Limb (tissue), 2 donors: ENCODE data around the gene ATP6V1G2.
"Not testable (repeated sequence)": the region's sequence is repeated elsewhere in the genome, so short reads cannot be mapped to it uniquely, and the experiment has no call there.

ENCODE experiments used
- DNase-seq, 2 donors: peaks; one replicate each; pipeline ENCODE4 v3.0.0-alpha.2; 2016; ENCODE audit errors: extremely low spot score in 2 of 2

ATP6V1G2 gene

DNA sequence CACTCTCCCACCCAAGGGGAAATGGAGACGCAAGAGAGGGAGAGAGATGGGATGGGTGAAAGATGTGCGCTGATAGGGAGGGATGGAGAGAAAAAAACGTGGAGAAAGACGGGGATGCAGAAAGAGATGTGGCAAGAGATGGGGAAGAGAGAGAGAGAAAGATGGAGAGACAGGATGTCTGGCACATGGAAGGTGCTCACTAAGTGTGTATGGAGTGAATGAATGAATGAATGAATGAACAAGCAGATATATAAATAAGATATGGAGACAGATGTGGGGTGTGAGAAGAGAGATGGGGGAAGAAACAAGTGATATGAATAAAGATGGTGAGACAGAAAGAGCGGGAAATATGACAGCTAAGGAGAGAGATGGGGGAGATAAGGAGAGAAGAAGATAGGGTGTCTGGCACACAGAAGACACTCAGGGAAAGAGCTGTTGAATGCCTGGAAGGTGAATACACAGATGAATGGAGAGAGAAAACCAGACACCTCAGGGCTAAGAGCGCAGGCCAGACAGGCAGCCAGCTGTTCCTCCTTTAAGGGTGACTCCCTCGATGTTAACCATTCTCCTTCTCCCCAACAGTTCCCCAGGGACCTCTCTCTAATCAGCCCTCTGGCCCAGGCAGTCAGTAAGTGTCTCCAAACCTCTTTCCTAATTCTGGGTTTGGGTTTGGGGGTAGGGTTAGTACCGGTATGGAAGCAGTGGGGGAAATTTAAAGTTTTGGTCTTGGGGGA lies 29.7 kb upstream of the ATP6V1G2 start:
- no peak for DNase-seq

DNA sequence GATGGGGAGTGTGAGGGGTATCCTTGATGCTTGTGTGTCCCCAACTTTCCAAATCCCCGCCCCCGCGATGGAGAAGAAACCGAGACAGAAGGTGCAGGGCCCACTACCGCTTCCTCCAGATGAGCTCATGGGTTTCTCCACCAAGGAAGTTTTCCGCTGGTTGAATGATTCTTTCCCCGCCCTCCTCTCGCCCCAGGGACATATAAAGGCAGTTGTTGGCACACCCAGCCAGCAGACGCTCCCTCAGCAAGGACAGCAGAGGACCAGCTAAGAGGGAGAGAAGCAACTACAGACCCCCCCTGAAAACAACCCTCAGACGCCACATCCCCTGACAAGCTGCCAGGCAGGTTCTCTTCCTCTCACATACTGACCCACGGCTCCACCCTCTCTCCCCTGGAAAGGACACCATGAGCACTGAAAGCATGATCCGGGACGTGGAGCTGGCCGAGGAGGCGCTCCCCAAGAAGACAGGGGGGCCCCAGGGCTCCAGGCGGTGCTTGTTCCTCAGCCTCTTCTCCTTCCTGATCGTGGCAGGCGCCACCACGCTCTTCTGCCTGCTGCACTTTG lies 29.0 kb upstream of the ATP6V1G2 start, which contains the start of gene TNF:
Gene TNF (plus strand): TSS at position 231 of the 567 bp plus-strand sequence. CDS start 177 bp downstream, at position 408.
- no peak for DNase-seq

DNA sequence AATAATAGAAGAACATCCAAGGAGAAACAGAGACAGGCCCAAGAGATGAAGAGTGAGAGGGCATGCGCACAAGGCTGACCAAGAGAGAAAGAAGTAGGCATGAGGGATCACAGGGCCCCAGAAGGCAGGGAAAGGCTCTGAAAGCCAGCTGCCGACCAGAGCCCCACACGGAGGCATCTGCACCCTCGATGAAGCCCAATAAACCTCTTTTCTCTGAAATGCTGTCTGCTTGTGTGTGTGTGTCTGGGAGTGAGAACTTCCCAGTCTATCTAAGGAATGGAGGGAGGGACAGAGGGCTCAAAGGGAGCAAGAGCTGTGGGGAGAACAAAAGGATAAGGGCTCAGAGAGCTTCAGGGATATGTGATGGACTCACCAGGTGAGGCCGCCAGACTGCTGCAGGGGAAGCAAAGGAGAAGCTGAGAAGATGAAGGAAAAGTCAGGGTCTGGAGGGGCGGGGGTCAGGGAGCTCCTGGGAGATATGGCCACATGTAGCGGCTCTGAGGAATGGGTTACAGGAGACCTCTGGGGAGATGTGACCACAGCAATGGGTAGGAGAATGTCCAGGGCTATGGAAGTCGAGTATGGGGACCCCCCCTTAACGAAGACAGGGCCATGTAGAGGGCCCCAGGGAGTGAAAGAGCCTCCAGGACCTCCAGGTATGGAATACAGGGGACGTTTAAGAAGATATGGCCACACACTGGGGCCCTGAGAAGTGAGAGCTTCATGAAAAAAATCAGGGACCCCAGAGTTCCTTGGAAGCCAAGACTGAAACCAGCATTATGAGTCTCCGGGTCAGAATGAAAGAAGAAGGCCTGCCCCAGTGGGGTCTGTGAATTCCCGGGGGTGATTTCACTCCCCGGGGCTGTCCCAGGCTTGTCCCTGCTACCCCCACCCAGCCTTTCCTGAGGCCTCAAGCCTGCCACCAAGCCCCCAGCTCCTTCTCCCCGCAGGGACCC lies 28.0 kb upstream of the ATP6V1G2 start:
- no peak for DNase-seq

DNA sequence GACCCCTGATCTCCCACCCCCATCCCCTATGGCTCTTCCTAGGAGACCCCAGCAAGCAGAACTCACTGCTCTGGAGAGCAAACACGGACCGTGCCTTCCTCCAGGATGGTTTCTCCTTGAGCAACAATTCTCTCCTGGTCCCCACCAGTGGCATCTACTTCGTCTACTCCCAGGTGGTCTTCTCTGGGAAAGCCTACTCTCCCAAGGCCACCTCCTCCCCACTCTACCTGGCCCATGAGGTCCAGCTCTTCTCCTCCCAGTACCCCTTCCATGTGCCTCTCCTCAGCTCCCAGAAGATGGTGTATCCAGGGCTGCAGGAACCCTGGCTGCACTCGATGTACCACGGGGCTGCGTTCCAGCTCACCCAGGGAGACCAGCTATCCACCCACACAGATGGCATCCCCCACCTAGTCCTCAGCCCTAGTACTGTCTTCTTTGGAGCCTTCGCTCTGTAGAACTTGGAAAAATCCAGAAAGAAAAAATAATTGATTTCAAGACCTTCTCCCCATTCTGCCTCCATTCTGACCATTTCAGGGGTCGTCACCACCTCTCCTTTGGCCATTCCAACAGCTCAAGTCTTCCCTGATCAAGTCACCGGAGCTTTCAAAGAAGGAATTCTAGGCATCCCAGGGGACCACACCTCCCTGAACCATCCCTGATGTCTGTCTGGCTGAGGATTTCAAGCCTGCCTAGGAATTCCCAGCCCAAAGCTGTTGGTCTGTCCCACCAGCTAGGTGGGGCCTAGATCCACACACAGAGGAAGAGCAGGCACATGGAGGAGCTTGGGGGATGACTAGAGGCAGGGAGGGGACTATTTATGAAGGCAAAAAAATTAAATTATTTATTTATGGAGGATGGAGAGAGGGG lies 27.1 kb upstream of the ATP6V1G2 start:
- DNase-seq, result no peak

DNA sequence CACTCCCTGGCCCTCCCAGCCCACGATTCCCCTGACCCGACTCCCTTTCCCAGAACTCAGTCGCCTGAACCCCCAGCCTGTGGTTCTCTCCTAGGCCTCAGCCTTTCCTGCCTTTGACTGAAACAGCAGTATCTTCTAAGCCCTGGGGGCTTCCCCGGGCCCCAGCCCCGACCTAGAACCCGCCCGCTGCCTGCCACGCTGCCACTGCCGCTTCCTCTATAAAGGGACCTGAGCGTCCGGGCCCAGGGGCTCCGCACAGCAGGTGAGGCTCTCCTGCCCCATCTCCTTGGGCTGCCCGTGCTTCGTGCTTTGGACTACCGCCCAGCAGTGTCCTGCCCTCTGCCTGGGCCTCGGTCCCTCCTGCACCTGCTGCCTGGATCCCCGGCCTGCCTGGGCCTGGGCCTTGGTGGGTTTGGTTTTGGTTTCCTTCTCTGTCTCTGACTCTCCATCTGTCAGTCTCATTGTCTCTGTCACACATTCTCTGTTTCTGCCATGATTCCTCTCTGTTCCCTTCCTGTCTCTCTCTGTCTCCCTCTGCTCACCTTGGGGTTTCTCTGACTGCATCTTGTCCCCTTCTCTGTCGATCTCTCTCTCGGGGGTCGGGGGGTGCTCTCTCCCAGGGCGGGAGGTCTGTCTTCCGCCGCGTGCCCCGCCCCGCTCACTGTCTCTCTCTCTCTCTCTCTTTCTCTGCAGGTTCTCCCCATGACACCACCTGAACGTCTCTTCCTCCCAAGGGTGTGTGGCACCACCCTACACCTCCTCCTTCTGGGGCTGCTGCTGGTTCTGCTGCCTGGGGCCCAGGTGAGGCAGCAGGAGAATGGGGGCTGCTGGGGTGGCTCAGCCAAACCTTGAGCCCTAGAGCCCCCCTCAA lies 25.9 kb upstream of the ATP6V1G2 start, which contains the start of gene LTA:
Gene LTA (plus strand): TSS at position 249 of the 871 bp plus-strand sequence. CDS start 454 bp downstream, at position 703.
- DNase-seq, result no peak

DNA sequence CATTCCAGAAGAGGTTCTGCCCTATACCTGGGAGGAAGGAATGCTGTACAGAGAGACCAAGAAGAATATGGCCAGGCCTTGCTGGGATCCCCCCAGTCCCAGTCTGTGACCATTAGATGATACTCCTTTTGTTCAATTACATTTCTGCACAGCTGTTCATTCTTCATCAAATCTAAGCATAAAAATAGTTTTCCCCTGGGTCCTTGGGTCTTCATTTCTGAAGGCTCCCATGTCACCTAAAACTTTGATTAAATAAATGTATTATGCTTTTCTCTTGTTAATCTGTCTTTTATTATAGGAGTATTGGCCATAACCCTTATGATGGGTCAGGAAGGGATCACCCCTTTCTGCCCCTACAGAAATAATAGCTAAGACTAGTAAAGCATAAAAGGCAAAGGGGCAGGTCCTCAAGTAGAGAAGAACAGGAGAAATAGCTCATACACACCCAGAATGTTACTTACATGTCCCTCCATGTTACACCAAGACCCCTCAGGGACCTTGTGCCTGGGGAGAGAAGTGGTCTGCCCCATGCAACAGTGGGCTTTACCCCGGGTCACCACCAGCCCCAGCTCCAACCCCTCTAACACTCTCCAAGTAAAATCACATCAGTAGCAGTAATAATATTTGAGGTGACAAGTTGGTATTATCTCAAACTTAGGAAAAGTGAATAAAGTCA lies 23.6 kb upstream of the ATP6V1G2 start:
- DNase-seq, result no peak

DNA sequence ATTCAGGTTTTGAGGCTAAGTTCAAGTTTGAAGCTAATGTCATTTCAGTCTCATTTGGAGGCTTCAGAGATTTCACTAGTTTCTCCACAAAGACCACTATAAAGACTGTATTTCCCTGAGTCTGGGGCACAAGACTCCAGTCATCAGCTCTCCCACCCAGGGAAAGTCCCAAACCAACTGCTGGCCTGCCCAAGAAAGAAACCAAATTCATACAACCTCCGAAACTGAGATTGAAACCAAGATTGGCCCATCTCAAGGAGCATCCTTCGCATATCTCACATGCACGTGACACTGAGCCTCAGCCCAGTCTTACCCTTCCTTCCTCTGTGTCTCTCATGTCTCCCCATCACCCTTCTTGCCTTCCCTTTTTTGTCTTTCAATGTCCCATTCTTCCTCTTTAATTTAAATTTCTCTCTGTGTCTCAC lies 22.1 kb upstream of the ATP6V1G2 start:
- DNase-seq, result no peak

DNA sequence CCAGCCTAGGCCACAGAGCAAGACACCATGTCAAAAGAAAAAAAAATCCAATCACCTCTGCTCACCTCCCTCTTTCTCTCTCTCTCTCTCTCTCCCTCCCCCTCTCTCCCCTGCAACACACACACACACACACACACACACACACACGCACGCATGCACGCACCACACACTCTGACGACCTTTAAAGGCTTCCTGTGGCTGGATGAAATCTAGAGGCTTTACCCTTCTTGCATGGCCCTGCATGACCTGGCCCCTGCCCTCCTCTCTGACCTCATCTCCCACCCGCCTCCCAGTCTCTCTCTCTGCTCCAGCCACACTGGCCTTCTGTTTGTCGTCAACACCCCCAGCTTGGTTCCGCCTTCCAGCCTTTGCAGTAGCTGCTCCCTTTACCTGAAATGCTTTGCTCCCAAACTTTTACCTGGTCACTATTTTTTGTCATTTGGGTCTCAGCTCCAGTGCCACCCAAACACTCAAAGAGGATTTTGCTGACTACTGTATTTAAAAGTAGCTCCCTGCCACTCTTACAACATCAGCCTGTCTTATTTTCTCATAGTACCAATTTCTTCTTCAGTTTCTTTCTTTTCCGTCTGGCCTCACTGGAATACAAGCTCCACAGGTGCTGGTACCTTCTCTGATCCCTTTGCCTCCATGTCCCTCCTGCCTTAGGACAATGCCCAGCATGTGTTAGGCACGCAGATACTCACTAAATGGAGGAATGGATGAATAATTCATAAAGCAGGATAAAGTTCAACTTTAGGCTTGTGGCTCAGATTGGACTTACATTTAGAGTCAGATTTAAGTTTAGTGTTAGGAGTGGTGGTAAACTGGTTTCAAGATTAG lies 21.3 kb upstream of the ATP6V1G2 start:
- no peak for DNase-seq

DNA sequence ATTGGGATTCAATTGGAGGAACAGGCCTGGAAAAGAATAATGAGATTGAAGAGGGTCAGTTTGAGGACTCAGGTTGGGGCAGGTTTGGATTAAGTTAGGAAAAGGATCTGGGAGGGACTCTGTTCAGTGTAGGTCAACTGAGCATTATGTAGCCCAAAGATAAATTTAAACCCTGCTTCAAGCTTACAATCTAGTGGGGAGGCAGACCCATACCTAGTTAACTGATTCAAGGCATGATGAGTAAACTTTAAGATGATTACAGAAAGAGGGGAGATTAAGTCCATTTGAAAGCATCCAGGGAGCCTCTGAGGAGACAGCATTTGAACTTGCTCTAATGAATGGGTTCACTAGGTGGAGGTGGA lies 14.3 kb upstream of the ATP6V1G2 start:
- no peak for DNase-seq

DNA sequence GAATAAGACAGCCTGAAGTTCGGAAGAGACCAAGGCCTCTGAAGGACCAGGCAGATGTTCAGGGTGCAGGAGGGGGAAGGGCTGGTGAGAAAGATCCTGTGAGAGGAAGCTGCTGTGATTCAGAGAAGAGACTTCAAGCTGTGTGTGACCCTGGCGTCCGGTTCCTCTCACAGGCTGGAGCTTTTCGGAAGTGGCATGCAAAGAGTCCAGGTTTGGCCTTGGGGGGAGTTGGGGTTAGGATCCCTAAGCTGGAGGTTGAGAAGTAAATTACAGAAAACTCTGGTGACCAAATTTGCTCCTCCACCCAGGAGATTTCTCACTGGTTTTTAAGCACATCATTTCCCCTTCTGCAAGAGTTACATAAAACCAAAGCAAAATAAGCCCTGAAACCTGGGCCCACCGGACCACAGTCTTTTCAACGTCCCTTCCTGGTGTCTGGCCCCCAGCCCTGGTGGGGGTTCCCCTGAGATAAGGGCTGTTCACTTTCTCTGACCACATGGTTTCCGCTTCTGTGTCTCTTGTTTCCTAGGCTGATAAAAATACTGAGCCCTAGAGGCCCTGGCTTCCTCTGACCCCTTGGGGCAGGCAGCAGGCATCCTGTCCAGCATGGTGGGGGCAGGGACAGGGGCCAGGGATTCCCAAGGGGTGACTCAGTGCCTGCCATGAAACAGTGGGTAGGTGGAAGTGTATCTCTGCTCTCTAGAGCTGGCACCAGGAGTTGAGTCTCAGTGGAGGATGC lies 13.7 kb upstream of the ATP6V1G2 start:
- no peak for DNase-seq

DNA sequence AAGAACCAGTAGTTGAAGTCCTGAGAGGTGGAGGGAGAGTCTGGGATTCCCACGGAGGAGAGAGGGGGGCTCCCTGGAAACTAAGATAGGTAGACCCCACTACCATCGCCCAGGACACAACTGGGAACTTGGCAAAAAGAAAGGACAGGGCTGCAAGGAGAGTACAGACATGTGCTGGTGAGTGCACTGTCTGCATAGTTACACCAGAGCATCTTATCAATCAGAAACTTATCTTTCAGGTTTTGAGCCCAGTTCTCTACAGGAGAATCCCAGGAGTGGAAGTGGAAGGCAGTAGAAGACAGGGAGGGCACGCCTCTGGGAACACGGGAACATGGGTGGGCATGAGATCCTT lies 13.2 kb upstream of the ATP6V1G2 start:
- DNase-seq, result no peak

DNA sequence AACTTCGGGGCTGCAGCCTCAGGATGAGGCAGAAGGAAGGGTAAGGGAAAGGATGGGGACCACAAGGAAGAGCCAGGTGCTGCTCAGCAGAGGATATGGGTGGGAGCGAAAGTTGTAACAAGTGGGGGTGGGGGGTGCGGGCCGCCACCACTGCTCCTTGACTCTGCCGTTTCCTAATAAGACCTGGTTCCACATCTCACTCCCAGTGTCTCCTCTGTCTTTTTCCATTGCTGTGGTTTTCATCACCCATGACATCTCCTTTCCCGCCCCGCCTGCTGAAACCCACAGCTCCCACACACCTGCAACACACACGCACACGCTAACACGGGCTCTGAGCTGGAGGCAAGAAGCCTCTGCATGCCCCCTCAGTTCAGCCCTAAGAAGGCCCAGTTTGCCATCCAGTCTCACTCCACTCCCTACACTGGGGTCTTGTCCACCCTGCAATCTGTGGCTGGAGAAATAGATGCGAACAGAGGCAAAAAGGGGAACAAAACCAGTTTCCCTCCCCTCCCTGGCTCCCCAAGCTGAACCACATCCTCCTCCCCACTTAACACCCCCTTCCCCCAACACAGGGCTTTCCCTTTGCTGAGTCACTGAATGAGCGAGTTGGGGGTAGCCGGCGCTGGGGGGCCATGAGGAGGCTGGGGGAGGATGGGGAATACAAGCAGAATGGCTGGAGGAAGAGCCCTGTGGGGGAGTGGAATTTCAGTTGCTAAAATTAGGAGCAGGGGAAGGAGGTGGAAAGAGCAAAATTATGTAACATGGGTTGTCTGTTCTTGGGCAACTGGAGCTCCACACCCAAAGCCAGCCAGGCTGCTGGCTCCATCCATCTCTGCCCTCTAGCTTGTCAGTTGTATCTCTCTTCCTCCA lies 12.5 kb upstream of the ATP6V1G2 start:
- no peak for DNase-seq

DNA sequence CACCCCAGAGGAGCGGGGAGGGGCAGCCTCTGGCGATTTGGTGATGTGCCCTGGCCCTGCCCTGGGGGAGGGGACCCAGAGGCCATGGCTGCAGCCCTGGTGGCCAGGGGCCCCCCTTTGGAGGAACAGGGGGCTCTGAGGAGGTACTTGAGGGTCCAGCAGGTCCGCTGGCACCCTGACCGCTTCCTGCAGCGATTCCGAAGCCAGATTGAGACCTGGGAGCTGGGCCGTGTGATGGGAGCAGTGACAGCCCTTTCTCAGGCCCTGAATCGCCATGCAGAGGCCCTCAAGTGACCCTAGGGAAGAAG lies 11.9 kb upstream of the ATP6V1G2 start:
- no peak for DNase-seq

DNA sequence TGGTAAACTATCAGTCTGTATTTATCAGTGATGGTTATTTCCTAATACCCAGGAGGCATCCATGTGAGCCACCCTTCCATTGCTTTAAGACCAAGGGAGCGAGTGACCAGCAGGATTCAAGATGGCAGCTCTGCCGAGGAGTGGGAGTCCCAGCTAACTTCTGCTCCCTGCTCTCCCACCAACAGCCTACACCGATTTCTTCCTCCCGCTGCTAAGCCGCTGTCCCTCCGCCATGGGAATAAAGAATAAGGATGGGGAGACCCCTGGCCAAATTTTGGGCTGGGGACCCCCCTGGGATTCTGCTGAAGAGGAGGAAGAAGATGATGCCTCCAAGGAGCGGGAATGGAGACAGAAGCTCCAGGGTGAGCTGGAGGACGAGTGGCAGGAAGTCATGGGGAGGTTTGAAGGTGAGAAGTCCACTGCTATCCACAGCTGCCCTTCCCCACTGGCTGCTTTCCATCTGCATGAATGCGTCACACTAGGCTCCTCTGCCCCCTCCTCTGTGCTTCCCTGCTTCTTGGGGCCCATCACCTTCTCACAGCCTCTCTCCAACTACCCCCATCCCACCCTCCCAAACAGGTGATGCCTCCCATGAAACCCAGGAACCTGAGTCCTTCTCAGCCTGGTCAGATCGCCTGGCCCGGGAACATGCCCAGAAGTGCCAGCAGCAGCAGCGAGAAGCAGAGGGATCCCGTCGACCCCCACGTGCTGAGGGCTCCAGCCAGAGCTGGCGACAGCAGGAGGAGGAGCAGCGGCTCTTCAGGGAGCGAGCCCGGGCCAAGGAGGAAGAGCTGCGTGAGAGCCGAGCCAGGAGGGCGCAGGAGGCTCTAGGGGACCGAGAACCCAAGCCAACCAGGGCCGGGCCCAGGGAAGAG lies 11.3 kb upstream of the ATP6V1G2 start:
- DNase-seq, result no peak

DNA sequence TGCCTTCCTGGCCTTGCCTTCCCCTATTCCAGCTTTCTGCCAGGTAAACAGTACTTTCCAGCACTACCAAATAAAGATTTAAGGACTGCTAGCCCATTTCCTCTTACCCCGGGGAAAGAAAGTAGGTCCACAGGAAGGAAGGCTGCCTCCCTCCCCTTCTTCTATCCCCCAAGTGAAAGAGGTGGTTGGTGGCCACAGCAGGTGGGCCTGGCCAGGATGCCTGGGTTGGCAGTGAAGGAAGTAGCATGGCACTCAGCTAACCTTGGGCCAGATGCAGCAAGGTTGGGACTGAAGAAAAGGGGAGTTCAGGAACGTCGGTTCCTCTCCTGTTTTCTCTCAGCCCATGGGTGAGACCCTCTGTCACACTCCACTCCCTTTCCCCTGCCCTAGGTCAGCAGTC lies 9.9 kb upstream of the ATP6V1G2 start:
- DNase-seq, result no peak

DNA sequence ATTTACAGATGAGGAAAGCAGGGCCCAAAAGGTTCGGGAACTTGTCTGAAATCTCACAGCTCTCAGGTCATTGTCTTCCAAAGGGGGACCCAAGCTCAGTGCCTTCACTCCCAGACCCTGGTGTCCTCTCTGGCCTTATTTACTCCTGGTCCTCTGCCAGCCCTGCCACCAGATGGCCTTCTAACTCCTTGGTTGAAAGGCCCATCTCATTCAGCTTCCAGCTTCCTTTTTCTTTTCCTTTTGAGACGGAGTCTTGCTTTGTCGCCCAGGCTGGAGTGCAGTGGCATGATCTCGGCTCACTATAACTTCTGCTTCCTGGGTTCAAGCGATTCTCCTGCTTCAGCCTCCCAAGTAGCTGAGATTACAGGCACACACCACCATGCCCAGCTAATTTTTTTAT lies 5.0 kb upstream of the ATP6V1G2 start:
- not testable (repeated sequence) for DNase-seq
